Hippocampal formation (tissue), 2 donors: ENCODE data around the gene MYO19.
"Not testable (repeated sequence)": the region's sequence is repeated elsewhere in the genome, so short reads cannot be mapped to it uniquely, and the experiment has no call there.

Experiments
- DNase-seq, 2 donors: peaks; one replicate each; lab custom pipeline; 2025; lab: John Stamatoyannopoulos, UW

The MYO19 gene

DNA sequence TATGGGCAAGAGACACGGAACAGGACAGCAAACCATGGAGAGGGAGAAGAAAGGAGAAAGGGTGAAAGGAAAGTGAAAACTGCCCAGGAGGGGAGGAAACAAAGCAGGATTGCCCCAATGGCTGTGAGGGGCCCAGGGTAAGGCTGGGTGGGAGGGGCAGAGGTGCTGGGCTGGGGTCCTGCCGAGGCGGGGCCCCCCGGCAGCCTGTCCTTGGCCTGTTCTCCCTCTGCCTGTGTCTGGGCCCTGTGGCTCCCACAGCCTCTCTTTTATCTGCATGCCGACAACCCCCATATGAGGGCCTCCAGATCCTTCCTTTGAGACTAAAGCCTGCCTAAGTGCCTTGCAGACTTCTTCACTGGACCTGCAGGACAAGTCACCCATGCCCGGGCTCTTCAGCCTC lies 32.7 kb downstream of the MYO19 start:
- no peak for DNase-seq

DNA sequence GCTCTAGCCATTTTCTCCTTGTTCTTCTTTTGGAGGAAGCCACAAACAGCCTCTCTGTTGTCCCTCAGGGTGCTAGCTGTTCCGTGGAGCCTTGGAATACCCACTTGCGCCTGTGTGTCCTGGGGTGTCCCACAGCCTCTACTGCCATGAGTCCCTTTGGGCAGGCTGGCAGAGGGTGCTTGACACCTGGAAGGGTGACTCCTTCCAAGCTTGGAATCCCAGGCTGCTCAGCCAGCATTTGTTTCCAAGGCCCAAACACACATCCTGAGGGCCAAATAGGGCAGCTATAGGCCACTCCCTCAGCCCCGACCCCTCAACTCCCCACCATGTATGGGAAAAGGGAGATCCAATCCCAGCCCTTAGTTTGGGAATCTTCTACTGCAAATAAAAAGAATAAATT lies 33.3 kb downstream of the MYO19 start:
- DNase-seq: no peak

DNA sequence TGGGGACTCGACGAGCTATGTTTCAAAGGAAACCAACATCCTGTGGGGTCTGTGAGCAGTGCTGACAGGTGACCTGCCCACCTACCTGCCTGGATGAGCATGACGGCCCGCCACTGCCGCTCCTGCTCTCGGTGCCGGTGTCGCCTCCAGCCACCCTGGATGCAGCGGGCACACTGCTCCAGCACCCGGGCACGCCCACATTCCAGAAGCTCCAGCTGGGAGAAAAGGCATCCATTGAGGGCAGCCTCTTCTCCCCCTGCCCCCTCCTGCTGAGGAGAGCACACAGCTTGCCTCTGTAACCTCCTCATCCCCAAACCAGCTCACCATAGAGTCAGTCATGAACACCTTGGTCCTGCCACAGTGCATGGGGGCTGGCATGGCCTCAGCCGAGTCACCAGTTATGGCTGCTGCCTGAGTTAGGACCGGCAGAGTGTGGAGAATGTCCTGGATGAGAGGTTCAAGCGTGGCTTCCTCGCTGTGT lies 33.9 kb downstream of the MYO19 start:
- DNase-seq: no peak

DNA sequence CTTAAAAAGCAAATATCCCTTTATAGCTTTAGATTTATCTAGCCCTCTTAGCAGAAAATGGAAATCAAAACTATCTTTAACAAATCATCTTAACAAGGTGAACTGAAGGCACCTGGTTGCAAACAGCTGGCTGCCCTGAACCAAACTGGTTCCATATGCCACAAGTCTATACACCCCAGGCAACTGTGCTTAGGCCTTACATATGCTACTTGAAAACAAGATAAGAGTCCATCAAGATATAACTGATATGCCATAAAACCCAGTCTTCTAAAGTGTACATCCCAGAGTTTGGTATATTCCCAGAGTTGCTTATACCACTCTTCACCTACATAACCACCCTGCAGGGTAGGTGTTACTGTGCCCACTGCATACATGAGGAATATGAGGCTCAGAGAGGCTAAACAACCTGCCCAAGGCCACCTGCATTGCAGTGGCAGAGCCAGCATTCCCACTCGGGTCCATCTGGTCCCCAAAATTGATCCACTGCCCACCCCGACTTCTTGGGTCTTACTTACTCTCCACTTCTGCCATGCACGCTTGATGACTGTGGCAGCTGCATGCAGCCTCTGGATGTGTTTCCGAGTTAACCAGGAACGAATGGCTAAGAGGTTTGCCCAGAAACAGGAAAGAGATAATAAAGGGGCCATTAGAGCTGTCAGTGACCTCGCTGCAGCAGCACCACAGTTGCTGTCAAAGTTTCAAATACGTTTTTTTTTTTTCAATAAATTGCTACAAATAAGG lies 35.9 kb downstream of the MYO19 start:
- no peak for DNase-seq

DNA sequence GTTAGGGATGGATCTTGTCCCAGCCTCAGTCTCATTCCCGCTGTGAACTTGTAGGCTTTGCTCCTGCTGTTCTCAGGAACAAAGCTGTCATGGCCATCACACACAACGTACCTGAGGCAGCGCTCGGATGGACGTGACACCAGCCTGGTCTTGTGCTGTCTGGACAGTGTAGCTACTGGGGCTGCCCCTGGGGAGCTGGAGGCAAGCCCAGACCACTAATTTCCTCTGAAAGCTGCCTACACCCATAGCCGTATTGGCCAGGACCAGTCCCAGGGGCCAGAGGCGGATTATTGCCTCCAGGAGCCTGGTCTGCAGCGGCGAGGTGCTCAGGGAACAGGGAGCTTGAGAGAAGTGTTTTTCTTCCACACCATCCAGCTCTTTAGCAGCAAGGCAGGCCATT lies 36.5 kb downstream of the MYO19 start:
- no peak for DNase-seq

DNA sequence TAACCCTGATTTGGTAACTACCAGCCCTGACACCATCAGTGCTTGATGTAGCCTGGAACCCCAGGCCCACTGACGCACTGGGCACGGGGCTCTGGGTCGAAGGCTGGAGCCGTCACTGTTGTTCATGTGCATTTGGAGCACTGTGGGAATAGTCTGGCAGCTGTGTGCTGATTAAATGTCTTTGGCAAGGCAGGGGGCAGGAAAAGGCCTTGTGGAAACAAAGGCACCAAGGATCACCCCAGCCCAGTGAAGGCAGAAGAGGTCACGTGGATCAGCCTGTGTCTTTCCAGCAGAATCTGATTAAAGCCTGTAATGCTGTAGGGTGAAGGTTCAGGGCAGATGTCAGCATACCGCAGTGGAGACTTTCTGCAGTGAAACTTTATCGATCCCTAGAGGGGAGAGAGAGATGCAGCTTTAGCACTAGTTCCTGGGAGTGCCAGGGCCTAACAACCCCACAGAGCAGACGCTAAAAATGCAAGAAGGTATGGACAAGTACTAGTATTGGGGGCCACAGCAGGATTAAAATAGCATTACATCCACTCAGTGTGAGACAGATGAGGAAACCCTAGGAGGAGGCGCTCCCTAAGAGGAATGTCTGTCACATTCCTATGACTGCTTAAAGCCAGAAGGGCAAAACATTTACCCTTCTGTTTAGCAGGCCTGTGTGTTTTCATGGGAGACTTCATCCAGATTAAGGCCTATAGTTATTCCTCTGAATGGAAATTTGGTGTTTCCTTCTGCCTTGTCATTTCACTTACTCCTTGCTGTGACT lies 38.5 kb downstream of the MYO19 start:
- peak; percentile 10 to 25 for DNase-seq

DNA sequence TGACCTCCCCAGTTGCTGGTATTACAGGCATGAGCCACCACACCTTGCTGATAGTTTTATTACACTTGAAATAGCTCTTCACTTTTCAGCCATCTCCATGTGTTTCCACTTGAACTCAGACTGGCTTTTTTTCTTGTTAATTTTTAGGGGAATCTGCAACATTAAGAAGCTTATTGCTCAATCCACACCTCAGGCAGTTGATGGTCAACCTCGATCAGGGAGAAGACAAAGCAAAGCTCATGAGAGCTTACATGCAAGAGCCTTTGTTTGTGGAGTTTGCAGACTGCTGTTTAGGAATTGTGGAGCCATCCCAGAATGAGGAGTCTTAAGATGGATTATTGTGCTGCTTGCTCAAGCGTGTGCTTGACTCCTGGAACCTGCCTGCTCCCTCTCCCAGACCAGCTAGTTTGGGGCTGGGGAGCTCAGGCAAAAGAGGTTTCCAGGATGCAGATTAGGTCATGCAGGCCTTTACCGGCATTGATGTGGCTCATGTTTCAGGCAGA lies 39.5 kb downstream of the MYO19 start:
- DNase-seq: no peak

GRCh38 chr17:36494674-36495073 lies 40.0 kb downstream of the MYO19 start:
- DNase-seq: no peak

- no peak for DNase-seq
Observed at GRCh38 chr17:36493956-36494355, 40.7 kb downstream of the MYO19 start.

DNA sequence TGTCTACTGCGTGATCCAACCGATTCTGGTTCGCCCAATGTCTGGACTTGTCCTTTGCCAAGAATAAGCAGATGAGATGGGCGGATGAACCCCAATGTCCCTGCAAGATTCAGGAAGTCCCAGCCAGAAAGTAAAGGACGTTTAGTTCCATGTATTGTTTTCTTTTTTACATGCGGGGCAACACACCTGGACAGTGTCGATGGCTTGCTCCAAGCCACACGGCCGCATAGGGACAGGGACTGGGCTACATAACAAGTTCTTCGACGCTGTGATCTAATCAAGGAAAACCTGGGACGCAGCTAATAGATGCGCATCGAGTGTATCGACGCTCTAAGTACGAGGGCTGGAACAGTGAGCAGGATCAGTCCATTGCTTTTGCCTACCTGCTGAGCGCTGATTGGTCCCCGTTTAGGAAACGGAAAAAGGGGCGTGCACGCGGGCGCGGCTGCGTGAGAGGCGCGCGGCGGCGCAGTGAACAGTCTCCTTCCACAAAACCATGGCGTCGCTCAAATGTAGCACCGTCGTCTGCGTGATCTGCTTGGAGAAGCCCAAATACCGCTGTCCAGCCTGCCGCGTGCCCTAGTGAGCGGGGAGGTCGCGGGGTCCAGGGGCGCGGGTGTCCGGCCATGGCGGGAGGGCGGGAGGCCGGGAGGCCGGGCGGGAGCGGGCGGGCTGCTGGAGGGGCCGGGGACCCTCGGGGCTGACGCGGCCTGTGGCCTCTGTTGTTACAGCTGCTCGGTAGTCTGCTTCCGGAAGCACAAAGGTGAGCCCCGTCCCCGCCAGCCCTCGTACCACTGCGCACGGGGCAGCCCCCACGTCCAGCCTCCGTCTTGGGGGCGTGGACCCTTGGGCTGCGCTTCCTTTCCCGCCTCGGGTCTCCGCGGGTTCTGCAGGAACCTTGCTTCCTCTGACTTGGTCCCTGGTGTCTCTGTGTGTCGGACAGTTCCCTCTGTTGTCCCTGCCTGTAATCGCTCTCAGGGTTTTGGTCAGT lies 48.2 kb downstream of the MYO19 start, which contains the start of gene ZNHIT3:
Gene ZNHIT3 (plus strand): TSS at position 478 of the 991 bp plus-strand sequence. CDS start 19 bp downstream, at position 497.
- peak; percentile 84 to 95 for DNase-seq

GRCh38 chr17:36485805-36486203 lies 48.9 kb downstream of the MYO19 start:
- no peak for DNase-seq

- no peak for DNase-seq
Observed at GRCh38 chr17:36485027-36485426, 49.6 kb downstream of the MYO19 start.

DNA sequence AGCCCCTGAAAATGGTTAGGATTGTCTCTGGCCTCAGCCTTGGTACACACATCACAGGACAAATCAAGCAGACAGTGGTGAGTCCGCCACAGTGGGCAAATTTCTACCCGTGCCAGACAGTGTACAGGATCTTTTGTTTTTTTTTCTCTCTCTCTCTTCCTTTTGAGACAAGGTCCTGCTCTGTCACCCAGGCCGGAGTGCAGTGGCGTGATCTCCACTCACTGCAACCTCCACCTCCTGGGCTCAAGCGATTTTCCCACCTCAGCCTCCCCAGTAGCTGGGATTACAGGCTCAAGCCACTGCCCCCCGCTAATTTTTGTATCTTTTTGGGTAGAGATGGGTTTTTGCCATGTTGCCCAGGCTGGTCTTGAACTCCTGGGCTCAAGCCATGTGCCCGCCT lies 50.6 kb downstream of the MYO19 start:
- not testable (repeated sequence) for DNase-seq

DNA sequence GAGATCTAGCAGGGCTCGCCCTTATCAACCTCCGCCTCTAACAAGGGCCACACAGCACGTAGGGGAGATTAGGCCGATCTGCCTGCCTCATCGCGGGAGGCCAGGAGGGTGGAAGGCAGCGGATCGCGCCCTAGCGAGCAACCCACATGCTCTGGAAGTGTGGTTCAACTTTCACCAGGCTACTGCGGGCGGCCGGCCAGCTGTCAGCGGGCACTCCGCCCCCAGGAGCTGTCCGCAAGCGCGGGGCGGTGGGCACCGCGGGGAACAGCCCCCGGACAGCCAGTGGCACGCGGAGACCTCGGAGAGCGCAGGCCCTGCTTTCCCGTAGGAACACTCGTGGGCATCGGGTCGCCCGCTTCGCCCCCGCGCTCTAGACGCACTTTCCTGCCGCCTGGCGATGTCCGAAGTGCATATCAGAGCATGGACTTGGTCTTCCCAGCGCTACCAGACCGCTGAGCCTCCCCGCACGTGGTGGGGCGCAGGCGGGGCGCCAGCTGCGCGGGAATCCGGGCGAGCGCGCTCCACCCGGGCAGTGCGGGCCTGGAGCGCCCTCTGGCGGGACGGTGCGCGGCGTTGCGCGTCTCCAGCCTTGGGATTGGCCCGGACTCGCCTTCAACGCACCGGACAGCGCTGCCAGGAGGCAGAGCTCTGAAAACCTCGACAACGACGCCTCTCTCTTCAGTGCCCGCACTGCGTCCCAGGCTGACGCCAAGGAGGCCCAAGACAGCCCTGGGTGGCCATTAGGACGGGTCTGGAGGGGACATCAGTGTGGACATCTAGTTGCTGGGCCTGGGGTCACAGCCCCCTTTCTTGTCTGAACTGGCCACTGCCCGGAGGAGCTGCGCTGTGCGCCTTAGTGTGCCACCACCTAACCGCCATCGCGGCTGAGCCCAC lies 51.8 kb downstream of the MYO19 start:
- DNase-seq: peak; percentile 50 to 82

DNA sequence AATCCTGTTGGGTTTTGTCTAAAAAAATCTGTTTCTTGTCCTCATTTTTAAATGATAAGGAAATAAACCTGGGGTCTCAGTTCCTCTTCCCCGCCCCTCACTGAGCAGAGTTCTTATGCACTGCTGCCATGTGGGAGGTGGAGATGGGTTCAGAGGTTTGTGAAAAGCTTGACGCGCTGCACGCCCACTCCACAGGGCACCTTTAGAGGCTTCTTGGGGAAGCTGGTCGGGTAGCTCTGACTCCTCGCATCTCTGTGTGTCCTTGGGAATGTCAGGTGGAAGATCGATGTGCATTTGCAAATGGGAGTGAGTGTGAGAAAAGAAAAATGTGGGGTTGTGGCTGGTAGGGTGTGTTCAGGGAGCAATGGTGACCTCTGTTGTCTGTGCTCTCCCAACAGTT lies 52.8 kb downstream of the MYO19 start:
- no peak for DNase-seq

DNA sequence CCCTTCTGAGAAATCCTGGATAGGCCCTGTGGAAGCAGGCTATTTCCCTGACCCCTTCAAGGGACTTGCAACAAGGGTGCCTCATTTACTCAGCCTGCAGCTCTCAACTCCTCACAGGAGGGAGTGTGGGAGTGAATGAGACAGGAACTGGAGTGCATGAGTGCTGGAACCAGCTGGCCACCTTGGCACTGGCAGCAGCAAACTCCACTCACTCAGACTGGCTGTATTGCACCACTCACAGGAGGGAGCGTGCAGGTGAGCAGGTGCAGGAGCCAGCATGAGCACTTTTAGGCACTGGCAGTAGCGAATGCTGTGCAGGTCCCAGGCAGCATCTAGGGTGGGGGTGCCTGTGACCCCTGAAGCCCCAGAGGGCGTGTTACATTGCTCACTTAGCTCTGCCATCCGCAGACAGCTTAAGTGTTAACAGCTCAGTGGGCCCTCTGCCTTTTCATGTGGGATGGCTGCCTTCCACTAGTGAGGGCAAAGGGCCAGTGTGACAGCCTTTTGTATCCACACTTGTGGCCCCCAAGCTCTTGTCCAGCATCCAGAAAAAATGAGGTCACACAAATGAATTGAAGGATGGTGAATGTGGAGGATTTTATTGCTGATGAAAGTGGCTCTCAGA lies 59.2 kb downstream of the MYO19 start:
- peak; percentile 4 to 20 for DNase-seq

GRCh38 chr17:36474571-36474970 lies 60.1 kb downstream of the MYO19 start:
- no peak for DNase-seq

- DNase-seq: no peak
Observed at GRCh38 chr17:36470499-36470898, 64.2 kb downstream of the MYO19 start.

GRCh38 chr17:36469733-36470132 lies 64.9 kb downstream of the MYO19 start:
- DNase-seq: no peak
